Measurements from ENCODE around the gene SUGCT. TPM values are rescaled to one million over a fixed set of nuclear protein-coding genes. Genes with fewer than 3 reads are reported as not detected.
A peak's percentile ranks its signal among the peaks of the same experiment; 100 is the strongest.

The SUGCT gene
- total RNA-seq, 6 donors from 2014 or later: 1.4 to 3.1 (median 1.7) TPM; not detected in 1

DNA sequence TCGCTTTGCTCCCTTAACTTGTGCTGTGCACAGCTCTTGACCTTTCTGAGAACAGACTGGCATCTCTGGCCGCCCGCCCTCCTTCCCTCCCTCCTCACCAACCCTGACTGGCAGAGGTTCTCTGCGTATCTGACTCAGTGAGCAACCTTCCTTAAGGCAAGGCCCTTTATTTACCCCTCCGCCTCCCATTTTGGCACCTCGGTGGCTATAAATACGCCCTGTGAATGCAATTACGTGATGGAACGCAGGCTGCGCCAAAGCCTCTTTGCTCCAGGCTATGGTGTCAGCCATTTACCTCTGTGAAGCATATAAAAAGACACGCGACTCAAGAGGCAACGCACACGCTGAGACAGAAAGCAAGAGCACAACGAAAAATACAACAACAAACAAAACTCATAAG, 764.3 kb downstream of the SUGCT start:
- H3K9me3 ChIP-seq: peaks cover 0 to 3% (median 0%) of the 10 kb centered on the region in 4 donors
- no peak overlapping the region for H3K4me3 ChIP-seq
- ATAC-seq (ENCODE audit: low FRiP score in 2 of 2): no peak

GRCh38 chr7:40899636-40900507, 765.1 kb downstream of the SUGCT start:
- DNase-seq (peak in 1 of 2 donors; percentile 19), ATAC-seq (ENCODE audit: low FRiP score in 2 of 2) (no peak)
- Histone ChIP-seq H3K9me3 (peaks cover 0 to 3% (median 0%) of the 10 kb centered on the region in 4 donors), H3K4me1 (no peaks in the 10 kb centered on the region), H3K27me3 (no peaks in the 10 kb centered on the region), H3K4me3 (no peak overlapping the region), H3K36me3 (no peaks in the 10 kb centered on the region), H3K27ac (no peak overlapping the region)
- 91 to 92% methylated on average over 16 of the region's 16 CpGs for WGBS, 2 donors
- TF ChIP-seq, protein P1, sequence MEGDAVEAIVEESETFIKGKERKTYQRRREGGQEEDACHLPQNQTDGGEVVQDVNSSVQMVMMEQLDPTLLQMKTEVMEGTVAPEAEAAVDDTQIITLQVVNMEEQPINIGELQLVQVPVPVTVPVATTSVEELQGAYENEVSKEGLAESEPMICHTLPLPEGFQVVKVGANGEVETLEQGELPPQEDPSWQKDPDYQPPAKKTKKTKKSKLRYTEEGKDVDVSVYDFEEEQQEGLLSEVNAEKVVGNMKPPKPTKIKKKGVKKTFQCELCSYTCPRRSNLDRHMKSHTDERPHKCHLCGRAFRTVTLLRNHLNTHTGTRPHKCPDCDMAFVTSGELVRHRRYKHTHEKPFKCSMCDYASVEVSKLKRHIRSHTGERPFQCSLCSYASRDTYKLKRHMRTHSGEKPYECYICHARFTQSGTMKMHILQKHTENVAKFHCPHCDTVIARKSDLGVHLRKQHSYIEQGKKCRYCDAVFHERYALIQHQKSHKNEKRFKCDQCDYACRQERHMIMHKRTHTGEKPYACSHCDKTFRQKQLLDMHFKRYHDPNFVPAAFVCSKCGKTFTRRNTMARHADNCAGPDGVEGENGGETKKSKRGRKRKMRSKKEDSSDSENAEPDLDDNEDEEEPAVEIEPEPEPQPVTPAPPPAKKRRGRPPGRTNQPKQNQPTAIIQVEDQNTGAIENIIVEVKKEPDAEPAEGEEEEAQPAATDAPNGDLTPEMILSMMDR (IDR thresholded peaks at IDR 0.05): no peak
- TF ChIP-seq EP300 (IDR thresholded peaks at IDR 0.05): no peak
- no peak for TF ChIP-seq POLR2AphosphoS5 (IDR thresholded peaks at IDR 0.05)
- TF ChIP-seq POLR2A (IDR thresholded peaks at IDR 0.05): no peak

More for the DNA sequence above, 764.3 kb downstream of the SUGCT start:
- WGBS, 2 donors: 94 to 96% methylated on average over 15 of the region's 15 CpGs
- TF ChIP-seq POLR2A (IDR thresholded peaks at IDR 0.05): no peak
- Histone ChIP-seq H3K27me3 (no peaks in the 10 kb centered on the region), H3K36me3 (no peaks in the 10 kb centered on the region), H3K27ac (no peak overlapping the region), H3K4me1 (no peaks in the 10 kb centered on the region)
- DNase-seq: no peak

DNA sequence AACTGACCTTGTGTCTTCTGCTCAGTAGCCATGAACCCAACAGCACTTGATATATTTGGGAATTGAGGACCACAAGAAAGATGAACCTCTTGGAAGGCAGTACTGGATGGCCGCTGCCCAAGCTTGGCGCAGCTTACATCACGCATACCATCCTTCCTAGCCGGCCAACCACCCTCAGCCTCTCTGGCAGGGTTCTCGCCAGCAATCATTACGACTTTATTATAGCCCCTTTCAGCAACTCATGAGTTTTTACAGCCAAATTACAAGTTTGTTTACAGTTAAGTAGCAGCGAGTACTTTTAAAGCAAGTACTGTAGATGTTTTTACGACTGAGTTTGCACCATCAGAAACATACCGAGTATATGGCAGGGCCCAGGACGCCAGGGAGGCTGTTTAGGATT, 769.1 kb downstream of the SUGCT start:
- no peaks in the 10 kb centered on the region for H3K27me3 ChIP-seq
- TF ChIP-seq POLR2A (IDR thresholded peaks at IDR 0.05) (no peak), EP300 (IDR thresholded peaks at IDR 0.05) (no peak), POLR2AphosphoS5 (IDR thresholded peaks at IDR 0.05) (no peak)
- TF ChIP-seq, protein P1 (IDR thresholded peaks at IDR 0.05): no peak
- ATAC-seq (ENCODE audit: low FRiP score in 2 of 2): no peak

DNA sequence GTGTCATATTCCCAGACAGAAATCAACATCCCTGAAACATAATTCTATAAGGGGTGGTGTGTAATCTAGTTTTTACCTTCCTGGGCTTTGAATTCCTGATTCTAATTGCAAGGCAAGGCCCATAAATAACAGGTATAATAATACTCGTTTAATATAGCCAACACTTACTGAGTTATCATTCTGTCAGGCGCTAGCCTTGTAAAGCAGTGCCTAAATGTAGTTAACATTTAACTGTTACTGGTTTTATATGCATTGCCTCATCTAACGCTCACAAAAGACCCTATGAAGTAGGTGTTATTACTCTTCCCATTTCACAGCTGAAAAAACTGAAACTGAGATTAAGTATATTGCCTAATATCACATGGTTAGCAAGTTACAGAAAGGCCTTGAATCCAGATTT, 772.5 kb downstream of the SUGCT start:
- no peaks in the 10 kb centered on the region for H3K9me3 ChIP-seq

More for the DNA sequence above, 769.1 kb downstream of the SUGCT start:
- no peaks in the 10 kb centered on the region for H3K9me3 ChIP-seq
- no peaks in the 10 kb centered on the region for H3K36me3 ChIP-seq
- WGBS, 2 donors: 87 to 88% methylated on average over 10 of the region's 10 CpGs
- H3K27ac ChIP-seq: no peak overlapping the region
- DNase-seq: no peak
- no peak overlapping the region for H3K4me3 ChIP-seq
- no peaks in the 10 kb centered on the region for H3K4me1 ChIP-seq

DNA sequence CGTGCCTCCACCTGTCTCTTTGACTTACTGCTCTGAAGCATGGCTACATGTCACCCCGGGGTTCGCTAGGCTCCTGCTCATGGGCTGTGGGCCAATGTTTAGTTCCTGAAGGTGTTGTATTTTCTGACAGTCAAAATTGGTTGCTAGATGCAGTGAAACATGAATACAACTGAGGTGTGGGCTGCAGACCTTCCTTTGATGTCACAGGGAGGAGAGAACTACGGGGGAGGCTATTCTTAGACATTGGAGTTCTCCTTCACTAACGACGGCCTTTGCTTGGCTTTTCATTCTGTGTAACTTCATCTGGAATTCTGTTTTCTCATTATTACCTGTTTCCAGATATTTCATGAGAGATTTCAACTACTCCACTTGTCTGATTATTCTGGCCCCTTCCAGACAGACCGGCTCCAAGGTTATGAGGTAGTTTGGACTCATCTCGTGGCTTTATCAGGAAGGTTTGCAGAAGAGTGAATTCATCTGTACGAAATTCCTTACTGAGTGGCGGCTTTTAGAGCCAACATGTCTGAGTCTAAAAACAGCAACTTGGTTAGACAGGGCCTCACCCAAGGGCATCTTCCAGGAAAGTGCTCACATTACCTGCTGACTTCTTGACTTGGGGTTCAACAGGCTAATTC, 774.7 kb downstream of the SUGCT start:
- H3K4me3 ChIP-seq: no peak overlapping the region

More for the DNA sequence above, 772.5 kb downstream of the SUGCT start:
- 86 to 87% methylated on average over 3 of the region's 3 CpGs for WGBS, 2 donors
- no peaks in the 10 kb centered on the region for H3K36me3 ChIP-seq
- no peak for ATAC-seq (ENCODE audit: low FRiP score in 2 of 2)
- DNase-seq: no peak
- no peak overlapping the region for H3K4me3 ChIP-seq
- H3K27me3 ChIP-seq: no peaks in the 10 kb centered on the region
- no peak overlapping the region for H3K27ac ChIP-seq
- TF ChIP-seq POLR2A (IDR thresholded peaks at IDR 0.05) (no peak), POLR2AphosphoS5 (IDR thresholded peaks at IDR 0.05) (no peak), EP300 (IDR thresholded peaks at IDR 0.05) (no peak)
- TF ChIP-seq, protein P1 (IDR thresholded peaks at IDR 0.05): no peak
- no peaks in the 10 kb centered on the region for H3K4me1 ChIP-seq

More for the DNA sequence above, 774.7 kb downstream of the SUGCT start:
- Histone ChIP-seq H3K27ac (no peak overlapping the region), H3K36me3 (no peaks in the 10 kb centered on the region), H3K9me3 (no peaks in the 10 kb centered on the region), H3K27me3 (no peaks in the 10 kb centered on the region), H3K4me1 (no peaks in the 10 kb centered on the region)
- WGBS, 2 donors: 79 to 88% methylated on average over 10 of the region's 10 CpGs
- TF ChIP-seq, protein P1 (IDR thresholded peaks at IDR 0.05): no peak
- TF ChIP-seq EP300 (IDR thresholded peaks at IDR 0.05) (no peak), POLR2A (IDR thresholded peaks at IDR 0.05) (no peak), POLR2AphosphoS5 (IDR thresholded peaks at IDR 0.05) (no peak)
- ATAC-seq (ENCODE audit: low FRiP score in 2 of 2) (no peak), DNase-seq (no peak)
